SK-N-DZ (cell line): ENCODE data around the gene PPID. TPM values are rescaled to one million over a fixed set of nuclear protein-coding genes. Genes with fewer than 3 reads are reported as not detected.
"Not testable (repeated sequence)": the region's sequence is repeated elsewhere in the genome, so short reads cannot be mapped to it uniquely, and the experiment has no call there.

ENCODE experiments used
- DNase-seq: peaks from one replicate; pipeline ENCODE4 v3.0.0-alpha.2; 2015; ENCODE audit warnings: low spot score
- polyA plus RNA-seq, 2 experiments: library from polyadenylated mRNA; depleted of rRNA; stranded (reverse); fragments of >200 nt; gene quantifications; 2 replicates each; pipeline ENCODE4 v1.2.3, GENCODE V29; 2014

The PPID gene
- 54.2 and 85.1 TPM in 2 replicates for polyA plus RNA-seq (2014; cell fraction: cytosol; rRNA removed)
- polyA plus RNA-seq (2014; cell fraction: nucleus; rRNA removed), result 22.1 and 23.6 TPM in 2 replicates

GRCh38 chr4:158722917-158723793 is at the start of gene PPID:
Gene PPID, minus strand, starts transcription at chr4:158723396. Its CDS starts 108 bp downstream, at chr4:158723288.
- peak; percentile 84 for DNase-seq

GRCh38 chr4:158771776-158772175 is 48.6 kb upstream of the PPID start:
- no peak for DNase-seq

GRCh38 chr4:158770671-158771070 is 47.5 kb upstream of the PPID start:
- DNase-seq, result no peak

GRCh38 chr4:158769175-158769921 is 46.2 kb upstream of the PPID start:
- peak; percentile 16 for DNase-seq

- peak; percentile 75 for DNase-seq
Measured at GRCh38 chr4:158768555-158769174, 45.5 kb upstream of the PPID start, which contains the start of gene FNIP2. Gene FNIP2, plus strand, starts transcription at chr4:158769026. Its CDS starts 187 bp downstream, at chr4:158769213.

GRCh38 chr4:158767451-158767850 is 44.3 kb upstream of the PPID start:
- DNase-seq, result no peak

GRCh38 chr4:158766434-158767044 is 43.3 kb upstream of the PPID start:
- DNase-seq, result no peak

GRCh38 chr4:158763462-158763861 is 40.3 kb upstream of the PPID start:
- DNase-seq, result no peak

GRCh38 chr4:158762553-158762952 is 39.4 kb upstream of the PPID start:
- DNase-seq, result no peak

- no peak for DNase-seq
Measured at GRCh38 chr4:158760866-158761265, 37.7 kb upstream of the PPID start.

GRCh38 chr4:158759539-158759938 is 36.3 kb upstream of the PPID start:
- not testable (repeated sequence) for DNase-seq

- DNase-seq, result no peak
Measured at GRCh38 chr4:158758703-158759102, 35.5 kb upstream of the PPID start.

GRCh38 chr4:158758142-158758541 is 34.9 kb upstream of the PPID start:
- no peak for DNase-seq

- no peak for DNase-seq
Measured at GRCh38 chr4:158756588-158756987, 33.4 kb upstream of the PPID start.

- not testable (repeated sequence) for DNase-seq
Measured at GRCh38 chr4:158755819-158756218, 32.6 kb upstream of the PPID start.

- no peak for DNase-seq
Measured at GRCh38 chr4:158754385-158755180, 31.4 kb upstream of the PPID start.

GRCh38 chr4:158750379-158750778 is 27.2 kb upstream of the PPID start:
- DNase-seq, result no peak

- not testable (repeated sequence) for DNase-seq
Measured at GRCh38 chr4:158746537-158746936, 23.3 kb upstream of the PPID start.

- DNase-seq, result no peak
Measured at GRCh38 chr4:158741326-158742021, 18.3 kb upstream of the PPID start.

- no peak for DNase-seq
Measured at GRCh38 chr4:158739600-158739999, 16.4 kb upstream of the PPID start.
